ENCODE data around the gene GPRIN2.
"Not testable (repeated sequence)": the region's sequence is repeated elsewhere in the genome, so short reads cannot be mapped to it uniquely, and the experiment has no call there.

Gene GPRIN2

DNA sequence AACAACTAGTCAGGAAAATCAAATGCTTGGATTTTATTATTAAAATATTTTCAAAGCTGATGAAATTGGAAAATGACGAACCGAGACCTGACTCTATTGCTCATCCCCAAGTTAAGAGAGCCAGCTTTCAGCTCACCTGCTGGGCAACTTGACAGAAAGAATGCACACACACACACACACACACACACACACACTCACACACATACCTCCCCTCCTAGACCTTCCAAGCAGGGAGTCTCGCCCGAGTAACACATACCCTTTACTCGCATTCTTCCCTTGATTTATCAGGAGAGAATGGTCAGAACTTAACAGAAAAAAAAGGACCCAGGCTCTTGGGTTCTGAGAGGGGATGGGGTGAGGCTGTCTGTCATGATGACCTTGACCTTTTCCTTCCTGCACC lies 19.1 kb downstream of the GPRIN2 start:
- DNase-seq (ENCODE audit: low spot score), result no peak

DNA sequence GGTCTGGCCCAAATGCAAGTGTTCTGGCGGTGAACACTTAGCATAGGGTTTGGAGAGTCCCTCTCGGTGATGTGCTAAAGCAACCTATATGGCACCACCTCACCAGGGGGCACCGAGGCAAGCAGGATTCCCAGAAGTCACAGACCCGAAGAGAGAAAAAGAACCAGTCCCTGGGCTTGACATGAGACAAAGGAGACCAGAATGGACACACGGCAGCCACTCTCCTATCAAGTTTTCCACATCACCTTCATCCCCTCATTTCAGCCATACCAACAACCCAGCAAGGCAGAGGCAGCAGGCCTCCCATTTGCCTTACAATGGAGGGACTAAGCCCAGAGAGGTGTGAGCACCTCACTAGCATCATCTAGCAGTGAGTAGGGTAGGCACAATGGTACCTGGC lies 19.7 kb downstream of the GPRIN2 start:
- DNase-seq (ENCODE audit: low spot score), result no peak

DNA sequence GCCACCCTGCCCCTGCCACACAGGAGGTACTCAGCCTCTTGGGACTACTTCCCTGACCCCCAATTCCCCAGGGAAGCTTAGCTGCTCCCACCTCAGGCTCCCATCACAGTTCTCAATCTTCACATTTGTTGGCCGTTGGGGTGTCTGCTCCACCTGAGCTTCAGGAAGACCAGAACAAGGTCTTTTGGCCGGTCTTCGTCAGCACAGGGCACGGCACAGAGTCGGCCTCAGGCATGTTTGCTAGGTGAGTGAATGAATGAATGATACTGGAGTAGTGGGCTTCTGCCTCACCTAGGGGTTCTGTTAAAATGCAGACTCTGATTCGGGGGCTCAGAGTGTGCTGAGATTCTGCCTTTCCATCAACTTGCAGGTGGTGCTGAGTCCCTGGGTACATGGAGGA lies 20.3 kb downstream of the GPRIN2 start:
- DNase-seq (ENCODE audit: low spot score), result no peak

DNA sequence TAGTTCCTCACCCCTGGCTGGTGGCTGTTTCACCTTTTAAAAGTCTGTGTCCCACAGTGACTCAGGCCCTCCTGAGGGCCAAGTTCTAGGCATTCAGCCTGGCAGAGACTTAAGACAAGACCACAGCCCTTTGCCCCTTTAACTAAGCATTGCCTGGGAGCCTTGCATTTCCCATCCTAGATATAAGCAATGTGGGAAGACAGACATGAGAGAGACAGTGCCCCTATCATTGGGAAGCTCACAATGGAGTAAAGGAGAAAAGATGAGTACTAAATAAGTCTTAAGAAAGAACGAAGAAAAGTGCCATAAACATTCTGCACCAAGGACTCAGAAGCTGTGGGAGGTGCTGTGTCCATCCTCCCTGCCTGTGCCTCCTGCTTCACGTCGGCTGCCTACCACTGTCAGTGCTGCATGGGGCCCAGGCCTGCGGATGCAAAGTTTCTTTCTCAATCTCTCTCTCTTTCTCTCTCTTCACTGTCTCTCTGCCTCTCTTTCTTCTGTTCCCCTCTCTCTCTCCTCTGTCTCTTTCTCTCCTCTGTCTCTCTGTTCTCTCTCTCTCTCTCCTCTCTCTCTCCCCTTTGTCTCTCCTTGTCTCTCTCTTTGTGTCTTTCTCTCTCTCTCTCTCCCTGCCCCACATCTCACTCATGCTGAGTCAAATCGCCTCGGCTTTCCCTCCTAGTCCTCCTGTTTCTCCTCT lies 21.5 kb downstream of the GPRIN2 start:
- no peak for DNase-seq (ENCODE audit: low spot score)

DNA sequence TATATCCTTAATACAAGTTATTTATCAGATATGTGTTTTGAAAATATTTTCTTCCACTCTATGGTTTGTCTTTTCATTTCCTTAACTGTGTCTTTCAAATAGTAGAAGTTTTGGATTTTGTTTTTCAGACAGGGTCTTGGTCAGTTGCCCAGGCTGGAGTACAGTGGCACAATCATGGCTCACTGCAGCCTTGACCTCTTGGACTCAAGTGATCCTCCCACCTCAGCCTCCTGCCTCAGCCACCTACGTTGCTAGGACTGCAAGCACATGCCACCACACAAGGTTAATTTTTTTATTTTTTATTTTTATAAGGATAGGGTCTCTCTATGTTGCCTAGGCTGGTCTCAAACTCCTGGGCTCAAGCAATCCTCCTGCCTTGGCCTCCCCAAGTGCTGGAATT lies 24.2 kb downstream of the GPRIN2 start:
- not testable (repeated sequence) for DNase-seq (ENCODE audit: low spot score)

DNA sequence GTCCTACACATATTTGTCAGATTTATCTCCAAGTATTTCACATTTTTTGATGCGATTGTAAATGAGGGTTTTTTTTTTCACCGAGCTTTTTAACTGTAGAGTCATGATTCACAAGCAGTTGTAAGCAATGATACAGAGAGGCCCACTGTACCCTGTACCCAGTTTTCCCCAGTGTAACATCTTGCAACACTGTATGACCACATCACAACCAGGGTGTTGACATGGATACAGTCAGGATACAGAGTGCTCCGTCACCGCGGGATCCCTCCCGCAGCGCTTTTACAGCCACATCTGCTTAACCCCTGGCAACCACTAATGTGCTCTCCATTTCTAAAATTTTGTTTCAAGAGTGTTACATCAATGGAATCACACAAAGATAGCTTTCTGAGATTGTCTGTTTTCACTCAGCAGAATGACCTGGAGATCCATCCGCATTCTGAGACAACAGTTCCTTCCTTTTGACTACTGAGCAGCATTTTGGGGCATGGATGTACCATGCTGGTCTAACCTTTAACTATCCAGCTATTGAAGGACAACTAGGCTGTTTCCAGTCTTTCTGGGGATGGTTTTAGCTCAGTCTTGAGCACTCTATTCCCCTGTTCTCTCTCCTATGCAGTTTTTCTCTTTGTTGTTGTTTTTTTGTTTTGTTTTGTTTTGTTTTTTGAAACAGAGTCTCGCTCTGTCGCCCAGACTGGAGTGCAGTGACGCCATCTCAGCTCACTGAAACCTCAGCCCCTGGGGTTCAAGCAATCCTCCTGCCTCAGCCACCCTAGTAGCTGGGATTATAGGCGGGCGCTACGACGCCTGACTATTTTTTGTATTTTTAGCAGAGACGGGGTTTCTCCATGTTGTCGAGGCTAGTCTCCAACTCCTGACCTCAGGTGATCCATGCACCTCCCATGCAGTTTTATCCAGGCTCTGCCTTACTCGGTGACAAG lies 25.9 kb downstream of the GPRIN2 start:
- no peak for DNase-seq (ENCODE audit: low spot score)

DNA sequence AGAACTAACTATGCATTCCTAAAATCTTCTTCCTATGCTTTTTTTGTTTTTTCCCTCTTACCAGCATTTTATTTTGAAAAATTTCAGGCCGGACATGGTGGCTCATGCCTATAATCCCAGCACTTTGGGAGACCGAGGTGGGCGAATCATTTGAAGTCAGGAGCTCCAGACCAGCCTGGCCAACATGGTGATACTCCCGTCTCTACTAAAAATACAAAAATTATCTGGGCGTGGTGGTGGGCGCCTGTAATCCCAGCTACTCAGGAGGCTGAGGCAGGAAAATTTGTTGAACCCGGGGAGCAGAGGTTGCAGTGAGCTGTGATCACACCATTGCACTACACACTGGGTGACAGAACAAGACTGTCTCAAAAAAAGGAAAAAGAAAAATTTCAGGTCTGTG lies 26.7 kb downstream of the GPRIN2 start:
- not testable (repeated sequence) for DNase-seq (ENCODE audit: low spot score)

DNA sequence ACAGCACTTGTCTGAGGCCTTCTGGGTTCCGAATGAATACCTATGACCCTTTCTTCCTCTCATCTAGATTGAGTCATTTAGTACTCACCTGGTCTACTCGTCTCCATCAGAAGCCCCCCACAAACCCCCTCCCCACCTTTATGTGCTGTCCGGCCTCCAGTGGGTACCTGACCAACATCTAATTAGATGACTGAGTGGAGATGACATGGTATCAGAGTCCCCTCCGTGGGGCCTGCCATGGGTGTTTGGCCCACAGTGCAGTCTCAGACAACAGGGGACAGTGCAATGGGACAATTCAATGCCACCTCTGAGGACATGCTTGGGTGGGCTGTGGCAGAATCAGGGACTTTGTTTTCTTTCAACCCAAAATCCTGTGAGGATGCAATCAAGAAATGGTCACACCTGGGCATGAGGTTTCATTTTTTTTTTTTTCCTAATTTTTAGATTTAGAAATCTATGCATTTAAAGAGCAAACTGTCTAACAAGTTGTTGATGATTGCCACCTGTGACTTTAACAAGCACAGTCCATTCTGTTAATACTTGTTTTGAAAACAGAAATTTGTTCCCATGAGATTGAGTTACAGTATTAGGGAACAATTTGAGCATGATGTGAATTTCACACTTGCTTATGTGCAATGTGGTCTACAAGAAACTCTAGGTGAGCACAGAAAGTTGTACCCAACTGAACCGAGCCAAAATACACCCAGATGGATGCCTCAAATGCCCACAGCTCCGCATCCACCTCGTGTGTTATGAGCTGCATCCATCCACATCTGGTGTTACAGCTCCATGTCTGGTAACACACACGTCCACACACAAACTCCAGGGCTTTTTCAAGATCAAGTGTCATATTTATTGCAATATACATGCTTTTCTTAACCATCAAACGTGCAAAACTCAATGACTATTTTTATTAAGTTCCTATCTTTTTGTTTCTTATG lies 27.5 kb downstream of the GPRIN2 start:
- no peak for DNase-seq (ENCODE audit: low spot score)

DNA sequence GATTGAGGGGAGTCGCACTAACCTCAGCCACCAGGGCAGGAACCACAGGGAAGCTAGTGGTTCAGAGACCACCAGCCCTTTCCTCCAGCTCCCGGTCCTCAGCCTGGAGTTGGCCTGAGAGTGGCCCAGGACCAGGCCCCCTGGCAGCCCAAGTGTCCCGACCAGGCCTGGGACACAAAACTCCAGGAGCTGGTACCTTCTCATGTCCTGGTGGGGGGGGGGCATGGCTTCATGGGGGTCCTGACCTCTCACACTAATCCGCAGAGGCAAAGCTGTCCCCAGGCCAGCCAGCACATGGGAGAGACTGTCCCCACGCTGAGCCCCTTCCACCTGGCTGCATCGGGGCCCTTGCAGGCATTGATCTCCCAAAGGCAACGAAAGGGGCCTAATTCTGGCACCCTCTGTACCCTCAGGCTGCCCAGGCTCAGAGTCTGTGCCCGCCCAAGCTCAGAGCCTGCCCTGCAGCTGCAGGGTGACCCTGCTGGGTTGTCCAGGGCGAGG lies 28.2 kb downstream of the GPRIN2 start:
- no peak for DNase-seq (ENCODE audit: low spot score)

DNA sequence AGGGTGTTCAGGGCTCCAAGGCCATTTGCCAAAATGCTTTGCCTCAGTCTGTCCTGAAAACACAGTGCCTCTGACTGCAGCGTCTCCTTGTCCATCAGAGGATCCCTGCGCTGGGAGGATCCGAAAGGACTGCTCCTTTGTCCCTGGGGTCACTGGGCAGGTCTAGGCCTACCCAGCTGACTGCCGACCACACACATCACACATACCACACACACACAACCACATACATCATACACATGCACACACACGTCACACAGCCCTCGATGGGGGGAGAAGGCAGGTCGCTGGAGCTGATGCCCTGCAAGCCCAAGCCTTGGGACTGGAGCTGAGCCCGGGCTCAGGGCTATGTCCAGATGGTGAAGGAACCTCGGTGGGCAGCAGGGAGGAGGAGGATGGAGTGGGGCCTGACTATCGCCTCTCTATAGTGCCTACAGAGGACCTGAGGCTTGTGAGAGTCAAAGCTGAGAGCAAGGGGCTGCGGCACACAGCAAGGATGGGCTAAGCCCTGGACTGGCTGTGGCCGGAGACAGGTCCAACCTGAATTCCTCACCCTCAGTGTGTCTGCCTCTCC lies 29.1 kb downstream of the GPRIN2 start:
- DNase-seq (ENCODE audit: low spot score), result no peak

DNA sequence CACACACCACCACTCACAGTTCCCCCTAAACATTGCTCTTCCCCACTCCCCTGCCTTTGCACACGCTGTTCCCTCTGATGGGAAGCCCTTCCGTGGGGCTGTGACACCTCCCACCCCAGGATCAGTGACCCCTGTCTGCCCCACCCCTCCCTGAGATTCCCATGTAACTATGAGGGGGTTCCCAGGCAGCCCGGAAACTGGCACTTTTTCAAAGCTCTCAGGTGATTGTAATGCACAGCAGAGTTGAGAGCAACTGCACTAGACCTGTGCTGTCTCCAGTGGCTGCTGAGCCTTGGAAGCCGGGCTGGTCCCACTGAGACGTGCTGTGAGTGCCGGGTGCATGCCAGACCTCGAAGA lies 29.8 kb downstream of the GPRIN2 start:
- no peak for DNase-seq (ENCODE audit: low spot score)

DNA sequence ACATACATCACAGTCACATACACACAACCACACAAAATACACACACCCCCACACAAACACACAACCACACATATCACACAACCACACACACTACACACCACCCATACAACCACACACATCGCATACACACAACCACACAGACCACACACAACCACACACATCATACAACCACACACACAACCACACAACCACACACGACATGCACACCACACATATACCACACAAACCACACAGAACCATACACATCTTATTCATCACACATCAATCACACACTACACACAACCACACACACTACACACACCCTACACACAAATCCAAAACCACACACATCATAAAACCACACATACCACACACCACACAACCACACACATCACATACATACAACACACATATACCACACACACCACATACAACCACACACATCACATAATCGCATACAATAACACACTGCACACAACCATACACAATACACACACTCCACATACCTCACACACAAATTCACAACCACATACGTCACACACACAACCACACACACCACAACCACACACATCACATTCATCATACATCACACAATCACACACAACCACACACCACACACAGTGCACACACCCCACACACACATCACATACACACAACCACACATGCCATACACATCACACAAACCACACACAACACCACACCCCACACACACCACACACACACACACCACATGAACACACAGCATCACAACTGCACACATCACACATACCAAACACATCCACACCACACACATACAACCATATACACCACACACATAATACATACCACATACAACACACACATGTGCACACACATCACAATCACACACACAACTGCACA lies 30.4 kb downstream of the GPRIN2 start:
- DNase-seq (ENCODE audit: low spot score), result no peak

DNA sequence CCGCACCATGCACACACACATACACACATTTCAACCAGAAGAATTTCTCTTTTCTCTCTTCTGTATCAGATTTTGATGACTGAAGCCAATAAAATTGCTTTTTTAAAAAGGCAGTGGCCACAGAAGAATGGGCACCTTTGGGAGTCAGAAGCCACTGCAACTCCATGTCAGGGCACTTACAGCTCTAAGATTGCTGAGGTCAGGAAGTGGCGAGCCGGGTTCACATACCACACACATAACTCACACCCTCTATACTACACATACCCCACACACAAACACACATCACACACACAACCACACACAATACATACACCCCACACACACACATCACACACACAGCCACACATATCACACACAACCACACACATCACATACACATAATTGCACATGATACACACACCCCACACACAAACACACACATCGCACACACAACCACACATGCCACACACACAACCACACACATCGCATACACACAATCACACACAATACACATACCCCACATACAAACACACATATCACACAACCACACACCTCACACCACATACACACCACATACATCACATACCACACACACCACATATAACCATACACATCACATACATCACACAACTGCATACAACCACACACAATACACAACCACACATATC lies 31.2 kb downstream of the GPRIN2 start:
- peak; percentile 31 for DNase-seq (ENCODE audit: low spot score)

DNA sequence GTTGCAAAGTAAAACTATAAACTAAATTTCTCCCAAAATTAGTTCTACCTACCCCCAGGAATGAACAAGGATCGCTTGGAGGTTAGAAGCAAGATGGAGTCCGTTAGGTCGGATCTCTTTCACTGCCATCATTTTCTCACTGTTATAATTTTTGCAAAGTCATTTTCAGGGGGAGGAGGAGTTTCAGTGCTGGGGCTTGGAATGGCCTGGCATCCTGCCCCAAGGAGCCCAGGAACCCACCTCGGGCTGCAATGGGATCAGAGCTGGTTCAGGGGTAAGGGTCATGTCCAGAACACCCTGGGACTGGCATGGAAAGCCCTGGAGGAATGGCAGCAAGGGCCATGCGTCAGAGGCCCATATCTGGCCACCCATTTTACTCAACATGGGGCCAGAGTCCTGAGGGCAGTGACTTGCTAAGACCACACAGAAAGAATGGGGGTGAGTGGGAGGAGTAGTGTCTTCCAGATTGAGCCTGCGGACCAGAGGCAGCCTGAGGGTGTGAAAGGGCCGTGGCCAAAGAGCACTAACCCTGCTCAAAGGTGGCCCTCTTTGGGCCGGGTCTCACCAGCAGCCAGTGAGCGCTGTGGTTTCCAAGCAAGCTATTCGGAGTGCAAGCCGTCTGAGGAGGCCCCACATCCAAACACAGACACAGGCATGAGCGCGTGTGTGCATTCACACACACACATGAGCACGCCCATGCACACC lies 31.8 kb downstream of the GPRIN2 start:
- no peak for DNase-seq (ENCODE audit: low spot score)

DNA sequence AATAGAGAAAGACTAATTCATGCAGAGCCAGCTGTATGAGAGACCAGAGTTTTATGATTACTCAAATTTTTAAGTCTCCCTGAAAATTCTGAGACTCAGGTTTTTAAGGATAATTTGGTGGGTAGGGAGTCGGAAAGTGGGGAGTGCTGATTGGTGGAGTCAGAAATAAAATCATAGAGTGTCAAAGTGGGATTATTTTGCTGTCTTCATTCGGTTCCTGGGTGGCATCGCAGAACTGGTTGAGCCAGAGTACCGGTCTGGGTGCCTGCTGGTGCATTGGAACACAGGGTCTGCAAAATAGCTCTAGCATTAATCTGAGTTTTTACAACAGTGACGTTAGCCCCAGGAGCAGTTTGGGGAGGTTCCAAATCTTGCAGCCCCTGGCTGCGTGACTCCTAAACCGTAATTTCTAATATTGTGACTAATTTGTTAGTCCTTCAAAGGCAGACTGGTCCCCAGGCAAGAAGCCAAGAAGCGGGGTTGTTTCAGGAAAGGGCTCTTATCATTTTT lies 32.4 kb downstream of the GPRIN2 start:
- DNase-seq (ENCODE audit: low spot score), result peak; percentile 32

DNA sequence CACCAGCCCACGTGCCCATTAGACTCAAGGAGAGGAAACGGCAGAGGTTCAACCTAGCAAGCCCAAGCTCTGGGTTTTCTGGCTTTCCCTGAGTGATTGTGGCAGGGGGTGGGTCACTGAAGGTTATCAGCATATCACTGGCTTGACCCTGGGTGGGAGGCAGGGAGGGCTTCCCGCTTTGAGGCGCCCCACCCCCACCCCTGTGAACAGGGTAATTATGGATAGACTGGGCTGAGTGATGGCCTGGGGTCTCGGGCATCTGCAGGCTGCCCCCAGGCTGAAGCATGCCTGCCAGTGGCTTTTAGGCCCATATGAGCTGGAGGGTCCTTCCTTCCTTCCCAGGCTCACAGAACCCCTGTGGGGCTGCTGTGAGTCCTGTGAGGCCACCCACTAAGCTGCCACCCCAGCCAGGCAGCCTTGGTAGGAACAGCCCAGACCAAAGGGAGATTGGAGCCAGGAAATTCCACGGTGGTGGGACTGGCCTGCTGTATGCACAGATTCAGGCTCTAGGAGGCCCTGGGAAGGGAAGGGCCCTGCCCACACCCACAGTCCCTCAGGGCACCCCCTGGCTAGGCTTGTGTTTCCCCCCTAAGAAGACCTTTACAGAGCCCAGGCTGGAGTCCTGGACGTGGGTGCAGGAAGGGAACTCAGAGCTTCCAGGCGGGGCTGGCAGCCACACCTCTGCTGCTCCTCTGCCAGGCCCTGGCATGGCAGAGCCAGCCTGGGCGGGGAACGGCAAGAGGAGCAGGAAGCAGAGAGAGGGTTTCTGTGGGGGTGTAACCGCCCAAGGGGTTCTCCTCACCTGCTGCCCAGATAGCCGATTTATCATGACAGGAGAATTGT lies 33.1 kb downstream of the GPRIN2 start:
- DNase-seq (ENCODE audit: low spot score), result peak; percentile 69

DNA sequence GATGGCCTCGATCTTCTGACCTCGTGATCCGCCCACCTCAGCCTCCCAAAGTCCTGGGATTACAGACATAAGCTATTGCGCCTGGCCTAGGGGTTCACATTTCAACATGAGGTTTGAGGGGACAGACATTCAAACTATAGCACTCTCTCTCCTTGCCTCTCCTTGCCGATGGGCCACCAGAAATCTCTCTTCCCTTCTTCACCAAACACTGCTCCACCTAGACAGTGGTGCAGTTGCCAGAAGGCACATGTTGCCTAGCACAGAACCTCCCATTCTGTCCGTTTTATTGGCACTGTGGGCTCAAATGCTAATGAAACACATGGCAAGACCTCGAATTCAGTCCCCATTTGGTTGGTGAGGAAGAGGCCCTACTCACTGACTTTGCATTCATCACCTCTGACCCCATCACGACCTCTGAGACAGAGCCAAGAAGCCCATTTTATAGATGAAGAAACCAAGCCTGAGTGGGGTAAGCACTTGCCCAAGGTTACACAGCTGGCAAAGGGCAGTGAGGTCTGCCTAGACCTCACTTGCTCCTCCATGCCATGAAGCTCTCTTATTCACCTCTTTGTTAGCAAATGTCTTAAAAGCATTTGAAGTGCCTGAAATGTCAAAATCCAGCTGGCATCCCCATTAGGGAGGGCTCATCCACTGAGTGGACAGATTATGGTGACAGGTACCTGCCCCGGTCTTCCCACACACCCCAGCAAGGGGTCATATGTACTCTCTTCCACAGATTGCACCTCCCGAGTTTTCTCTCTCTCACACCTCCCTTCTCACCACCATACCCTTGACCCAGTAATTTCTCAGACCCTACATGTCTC lies 34.0 kb downstream of the GPRIN2 start:
- DNase-seq (ENCODE audit: low spot score), result no peak

DNA sequence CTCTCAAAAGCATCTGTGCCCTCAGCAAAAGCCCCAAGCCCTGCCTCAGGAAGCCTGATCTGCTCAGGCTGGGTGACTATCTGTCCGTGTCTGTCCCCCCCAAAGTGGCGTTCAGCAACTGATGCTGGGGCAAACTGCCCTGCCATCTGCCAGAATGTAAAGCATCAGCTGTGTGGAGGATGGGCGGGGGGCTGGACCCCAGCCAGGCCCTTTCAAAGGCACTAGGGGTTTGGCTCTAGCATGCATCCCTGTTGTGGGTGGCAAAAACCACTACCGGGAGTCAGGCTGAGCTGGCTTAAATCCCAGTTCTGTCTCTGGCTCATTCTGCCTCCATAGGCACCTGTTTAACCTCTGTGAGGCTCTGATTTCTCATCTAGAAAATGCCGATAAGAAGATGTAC lies 35.5 kb downstream of the GPRIN2 start:
- peak; percentile 13 for DNase-seq (ENCODE audit: low spot score)

All from LoVo (cell line).